ENCODE measurements around the gene IYD. TPM values are rescaled to one million over a fixed set of nuclear protein-coding genes. Genes with fewer than 3 reads are reported as not detected.

IYD gene
- polyA plus RNA-seq, 1 donor (not counting 4 experiments of a cell fraction or from before 2014, with no cell fraction given), result not detected

DNA sequence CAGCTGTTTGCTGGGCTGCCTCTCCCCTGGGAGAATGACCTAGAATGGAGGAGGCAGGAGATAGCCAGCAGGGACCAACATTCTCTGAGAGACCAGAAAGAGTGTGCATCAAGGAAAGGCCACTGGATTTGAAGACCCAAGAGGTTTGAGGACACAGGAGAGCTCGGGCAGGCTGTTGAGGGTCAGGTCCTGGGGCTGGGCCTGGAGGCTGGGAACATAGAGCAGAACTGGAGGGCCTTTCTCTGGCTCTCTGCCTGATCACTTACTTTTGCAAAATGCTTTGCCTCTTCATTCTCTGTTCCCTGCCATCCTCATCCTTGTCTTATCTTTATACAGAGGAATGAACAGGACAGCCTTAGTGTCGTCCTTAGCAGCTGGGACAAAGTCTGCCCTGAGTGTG is 2.5 kb downstream of the IYD start:
- no peak overlapping the region for H3K27ac ChIP-seq (ENCODE audit: control insufficient read depth, insufficient read depth, low read length)

DNA sequence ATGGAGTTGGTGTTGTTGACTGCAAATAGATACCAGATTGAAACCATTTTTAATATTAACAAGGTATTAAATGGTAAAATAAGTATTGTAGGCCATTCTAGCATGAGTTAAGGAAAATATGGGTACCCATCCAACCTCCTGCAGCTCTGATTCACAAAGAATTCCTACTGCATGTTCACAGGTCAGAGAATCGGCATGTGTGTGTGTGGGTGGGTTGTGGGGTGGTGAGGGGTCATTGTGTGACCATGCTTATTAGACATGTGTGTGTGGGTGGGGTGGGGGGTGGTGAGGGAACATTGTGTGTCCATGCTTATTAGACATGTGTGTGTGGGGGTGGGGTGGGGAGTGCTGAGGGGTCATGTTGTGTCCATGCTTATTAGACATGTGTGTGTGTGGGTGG is 3.2 kb downstream of the IYD start:
- FAIRE-seq, result no peak
- Histone ChIP-seq H3K79me2 (ENCODE audit: control insufficient read depth, insufficient read depth, low read length) (no peaks in the 10 kb centered on the region), H3K36me3 (ENCODE audit: control insufficient read depth in 2 of 2, extremely low read depth in 1 of 2, insufficient read depth in 2 of 2, low read length in 2 of 2) (no peaks in the 10 kb centered on the region), H3K27me3 (ENCODE audit: control insufficient read depth, extremely low read depth, insufficient read depth, low read length) (no peaks in the 10 kb centered on the region), H3K4me2 (ENCODE audit: control insufficient read depth, extremely low read depth, insufficient read depth, low read depth, low read length) (no peak overlapping the region), H3K27ac (ENCODE audit: control insufficient read depth, insufficient read depth, low read length) (no peak overlapping the region), H3K4me1 (ENCODE audit: control insufficient read depth, extremely low read depth, insufficient read depth, low read length) (no peaks in the 10 kb centered on the region), H2AFZ (ENCODE audit: control insufficient read depth, low read length) (no peak overlapping the region), H3K9ac (ENCODE audit: control insufficient read depth, extremely low read depth, insufficient read depth, low read length) (no peak overlapping the region), H4K20me1 (ENCODE audit: control insufficient read depth, extremely low read depth, insufficient read depth, low read length) (no peaks in the 10 kb centered on the region), H3K9me3 (ENCODE audit: control insufficient read depth, low read depth, low read length) (no peaks in the 10 kb centered on the region), H3K9me1 (ENCODE audit: control insufficient read depth, extremely low read depth, insufficient read depth, low read length) (no peaks in the 10 kb centered on the region), H3K4me3 (ENCODE audit: control insufficient read depth in 2 of 3, extremely low read depth in 1 of 3, insufficient read depth in 2 of 3, low read depth in 1 of 3, low read length in 3 of 3) (no peak overlapping the region)
- TF ChIP-seq, protein P1, sequence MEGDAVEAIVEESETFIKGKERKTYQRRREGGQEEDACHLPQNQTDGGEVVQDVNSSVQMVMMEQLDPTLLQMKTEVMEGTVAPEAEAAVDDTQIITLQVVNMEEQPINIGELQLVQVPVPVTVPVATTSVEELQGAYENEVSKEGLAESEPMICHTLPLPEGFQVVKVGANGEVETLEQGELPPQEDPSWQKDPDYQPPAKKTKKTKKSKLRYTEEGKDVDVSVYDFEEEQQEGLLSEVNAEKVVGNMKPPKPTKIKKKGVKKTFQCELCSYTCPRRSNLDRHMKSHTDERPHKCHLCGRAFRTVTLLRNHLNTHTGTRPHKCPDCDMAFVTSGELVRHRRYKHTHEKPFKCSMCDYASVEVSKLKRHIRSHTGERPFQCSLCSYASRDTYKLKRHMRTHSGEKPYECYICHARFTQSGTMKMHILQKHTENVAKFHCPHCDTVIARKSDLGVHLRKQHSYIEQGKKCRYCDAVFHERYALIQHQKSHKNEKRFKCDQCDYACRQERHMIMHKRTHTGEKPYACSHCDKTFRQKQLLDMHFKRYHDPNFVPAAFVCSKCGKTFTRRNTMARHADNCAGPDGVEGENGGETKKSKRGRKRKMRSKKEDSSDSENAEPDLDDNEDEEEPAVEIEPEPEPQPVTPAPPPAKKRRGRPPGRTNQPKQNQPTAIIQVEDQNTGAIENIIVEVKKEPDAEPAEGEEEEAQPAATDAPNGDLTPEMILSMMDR (optimal IDR thresholded peaks at IDR 0.05 in 1 of 3, IDR thresholded peaks at IDR 0.05 in 1 of 3, conservative IDR thresholded peaks at IDR 0.05 in 1 of 3; ENCODE audit: extremely low read depth in 1 of 3, insufficient read depth in 2 of 3, low read length in 3 of 3), result no peak
- TF ChIP-seq EZH2 (IDR thresholded peaks at IDR 0.05; ENCODE audit: low read length), result no peak
- DNase-seq (ENCODE audit: low read depth, low spot score), result no peak
- dilution Hi-C loops (cut with MboI; ENCODE audit: extremely low pct_ligation_motif_present, low sequenced_read_pairs), result no loop called here

More for the DNA sequence above, 2.5 kb downstream of the IYD start:
- H3K9me1 ChIP-seq (ENCODE audit: control insufficient read depth, extremely low read depth, insufficient read depth, low read length), result no peaks in the 10 kb centered on the region
- no peak for DNase-seq (ENCODE audit: low read depth, low spot score)
- no peak for TF ChIP-seq EZH2 (IDR thresholded peaks at IDR 0.05; ENCODE audit: low read length)
- TF ChIP-seq, protein P1 (optimal IDR thresholded peaks at IDR 0.05 in 1 of 3, IDR thresholded peaks at IDR 0.05 in 1 of 3, conservative IDR thresholded peaks at IDR 0.05 in 1 of 3; ENCODE audit: extremely low read depth in 1 of 3, insufficient read depth in 2 of 3, low read length in 3 of 3), result no peak
- no peaks in the 10 kb centered on the region for H3K36me3 ChIP-seq (ENCODE audit: control insufficient read depth in 2 of 2, extremely low read depth in 1 of 2, insufficient read depth in 2 of 2, low read length in 2 of 2)
- H3K4me3 ChIP-seq (ENCODE audit: control insufficient read depth in 2 of 3, extremely low read depth in 1 of 3, insufficient read depth in 2 of 3, low read depth in 1 of 3, low read length in 3 of 3), result no peak overlapping the region
- dilution Hi-C loops (cut with MboI; ENCODE audit: extremely low pct_ligation_motif_present, low sequenced_read_pairs), result no loop called here
- no peaks in the 10 kb centered on the region for H3K9me3 ChIP-seq (ENCODE audit: control insufficient read depth, low read depth, low read length)
- H3K4me1 ChIP-seq (ENCODE audit: control insufficient read depth, extremely low read depth, insufficient read depth, low read length), result no peaks in the 10 kb centered on the region
- no peak for FAIRE-seq
- H2AFZ ChIP-seq (ENCODE audit: control insufficient read depth, low read length), result no peak overlapping the region
- no peaks in the 10 kb centered on the region for H3K79me2 ChIP-seq (ENCODE audit: control insufficient read depth, insufficient read depth, low read length)
- H3K4me2 ChIP-seq (ENCODE audit: control insufficient read depth, extremely low read depth, insufficient read depth, low read depth, low read length), result no peak overlapping the region
- no peaks in the 10 kb centered on the region for H3K27me3 ChIP-seq (ENCODE audit: control insufficient read depth, extremely low read depth, insufficient read depth, low read length)
- no peak overlapping the region for H3K9ac ChIP-seq (ENCODE audit: control insufficient read depth, extremely low read depth, insufficient read depth, low read length)
- H4K20me1 ChIP-seq (ENCODE audit: control insufficient read depth, extremely low read depth, insufficient read depth, low read length), result no peaks in the 10 kb centered on the region
